ENCODE measurements around the gene CPAMD8. TPM values are rescaled to one million over a fixed set of nuclear protein-coding genes. Genes with fewer than 3 reads are reported as not detected.
"Not testable (repeated sequence)": the region's sequence is repeated elsewhere in the genome, so short reads cannot be mapped to it uniquely, and the experiment has no call there.

The CPAMD8 gene
- total and polyA plus RNA-seq, 5 experiments from 2014 or later = 0.89 to 7.5 (median 2.1) TPM

- no peak overlapping the region for H3K27ac Mint-ChIP-seq
- H3K36me3 Mint-ChIP-seq = peaks cover 5 to 15% (median 10%) of the 10 kb centered on the region in 3 donors
- H3K4me1 Mint-ChIP-seq = peaks cover 0 to 6% (median 3%) of the 10 kb centered on the region in 4 donors
- no peak for ATAC-seq
- DNase-seq = no peak
- POLR2A ChIA-PET = no interaction called here
- peaks cover 0 to 7% (median 3%) of the 10 kb centered on the region in 9 donors for H3K9me3 Mint-ChIP-seq
- no peak overlapping the region for H3K4me3 Mint-ChIP-seq
- peaks cover 0 to 7% (median 3%) of the 10 kb centered on the region in 5 donors for H3K27me3 Mint-ChIP-seq
Measured at GRCh38 chr19:16955161-16955560, 71.4 kb downstream of the CPAMD8 start.

- Mint-ChIP-seq H3K27ac (no peak overlapping the region), H3K4me1 (peaks cover 0 to 10% (median under 1%) of the 10 kb centered on the region in 4 donors), H3K9me3 (peaks cover 0 to 7% (median 3%) of the 10 kb centered on the region in 9 donors), H3K27me3 (peaks cover 0 to 7% (median 4%) of the 10 kb centered on the region in 5 donors), H3K36me3 (peaks cover 5 to 9% (median 6%) of the 10 kb centered on the region in 3 donors), H3K4me3 (no peak overlapping the region)
- ATAC-seq (no peak), DNase-seq (no peak)
- POLR2A ChIA-PET = no interaction called here
Measured at GRCh38 chr19:16952046-16952445, 74.6 kb downstream of the CPAMD8 start.

- Mint-ChIP-seq H3K36me3 (peaks cover 5 to 9% (median 6%) of the 10 kb centered on the region in 3 donors), H3K4me1 (peaks cover 0 to 10% (median under 1%) of the 10 kb centered on the region in 4 donors), H3K27me3 (peaks cover 0 to 7% (median 4%) of the 10 kb centered on the region in 5 donors), H3K4me3 (no peak overlapping the region), H3K27ac (no peak overlapping the region), H3K9me3 (peaks cover 0 to 7% (median 3%) of the 10 kb centered on the region in 9 donors)
- ATAC-seq (no peak), DNase-seq (no peak)
- POLR2A ChIA-PET = no interaction called here
Measured at GRCh38 chr19:16951529-16951928, 75.1 kb downstream of the CPAMD8 start.

- peaks cover 5 to 9% (median 6%) of the 10 kb centered on the region in 3 donors for H3K36me3 Mint-ChIP-seq
- no peak overlapping the region for H3K27ac Mint-ChIP-seq
- peaks cover 0 to 4% (median 0%) of the 10 kb centered on the region in 5 donors for H3K27me3 Mint-ChIP-seq
- no peak for DNase-seq
- peaks cover 0 to 8% (median 3%) of the 10 kb centered on the region in 9 donors for H3K9me3 Mint-ChIP-seq
- H3K4me1 Mint-ChIP-seq = peaks cover 0 to 11% (median 0%) of the 10 kb centered on the region in 4 donors
- ATAC-seq = no peak
- POLR2A ChIA-PET = no interaction called here
- H3K4me3 Mint-ChIP-seq = no peak overlapping the region
Measured at GRCh38 chr19:16949496-16950023, 77.0 kb downstream of the CPAMD8 start.

- Mint-ChIP-seq H3K27ac (peak overlapping the region in 1 of 10 donors; percentile 26), H3K36me3 (peaks cover 0 to 2% (median 0%) of the 10 kb centered on the region in 3 donors)
Measured at GRCh38 chr19:16946951-16947940, 79.4 kb downstream of the CPAMD8 start.

GRCh38 chr19:16945762-16946465, 80.7 kb downstream of the CPAMD8 start:
- Mint-ChIP-seq H3K4me1 (peaks cover 0 to 11% (median 0%) of the 10 kb centered on the region in 4 donors), H3K4me3 (no peak overlapping the region), H3K27me3 (peaks cover 0 to 4% (median 0%) of the 10 kb centered on the region in 5 donors), H3K36me3 (no peaks in the 10 kb centered on the region), H3K27ac (peak overlapping the region in 2 of 10 donors; percentile 1 to 7), H3K9me3 (peaks cover 0 to 3% (median 0%) of the 10 kb centered on the region in 9 donors)
- DNase-seq = no peak
- POLR2A ChIA-PET = no interaction called here
- no peak for ATAC-seq

More at GRCh38 chr19:16946951-16947940, 79.4 kb downstream of the CPAMD8 start:
- H3K4me3 Mint-ChIP-seq = no peak overlapping the region
- peaks cover 0 to 4% (median 0%) of the 10 kb centered on the region in 5 donors for H3K27me3 Mint-ChIP-seq
- DNase-seq (no peak), ATAC-seq (no peak)
- H3K4me1 Mint-ChIP-seq = peaks cover 0 to 14% (median 0%) of the 10 kb centered on the region in 4 donors
- POLR2A ChIA-PET = no interaction called here
- H3K9me3 Mint-ChIP-seq = peaks cover 0 to 4% (median 0%) of the 10 kb centered on the region in 9 donors

GRCh38 chr19:16945364-16945714, 81.3 kb downstream of the CPAMD8 start:
- Mint-ChIP-seq H3K4me1 (peaks cover 0 to 11% (median 0%) of the 10 kb centered on the region in 4 donors), H3K4me3 (no peak overlapping the region), H3K36me3 (no peaks in the 10 kb centered on the region), H3K27me3 (peaks cover 0 to 4% (median 0%) of the 10 kb centered on the region in 5 donors), H3K9me3 (peaks cover 0 to 3% (median 0%) of the 10 kb centered on the region in 9 donors), H3K27ac (no peak overlapping the region)
- DNase-seq (no peak), ATAC-seq (no peak)
- POLR2A ChIA-PET = no interaction called here

GRCh38 chr19:16944626-16945363, 81.8 kb downstream of the CPAMD8 start:
- no peak overlapping the region for H3K27ac Mint-ChIP-seq
- POLR2A ChIA-PET = no interaction called here
- no peak for ATAC-seq
- DNase-seq = no peak
- H3K4me3 Mint-ChIP-seq = no peak overlapping the region
- H3K36me3 Mint-ChIP-seq = no peaks in the 10 kb centered on the region
- H3K9me3 Mint-ChIP-seq = peaks cover 0 to 3% (median 0%) of the 10 kb centered on the region in 9 donors
- H3K27me3 Mint-ChIP-seq = peaks cover 0 to 4% (median 0%) of the 10 kb centered on the region in 5 donors
- H3K4me1 Mint-ChIP-seq = peaks cover 0 to 11% (median 0%) of the 10 kb centered on the region in 4 donors

GRCh38 chr19:16943942-16944625, 82.5 kb downstream of the CPAMD8 start:
- no peak for DNase-seq
- no peaks in the 10 kb centered on the region for H3K36me3 Mint-ChIP-seq
- no peaks in the 10 kb centered on the region for H3K27me3 Mint-ChIP-seq
- peaks cover 0 to 9% (median 0%) of the 10 kb centered on the region in 4 donors for H3K4me1 Mint-ChIP-seq
- H3K4me3 Mint-ChIP-seq = no peak overlapping the region
- no peak for ATAC-seq
- no peak overlapping the region for H3K27ac Mint-ChIP-seq
- peaks cover 0 to 3% (median 0%) of the 10 kb centered on the region in 9 donors for H3K9me3 Mint-ChIP-seq
- POLR2A ChIA-PET = no interaction called here

- H3K27ac Mint-ChIP-seq, H3K9me3 Mint-ChIP-seq, H3K36me3 Mint-ChIP-seq, H3K4me1 Mint-ChIP-seq, H3K27me3 Mint-ChIP-seq, POLR2A ChIA-PET, ATAC-seq, DNase-seq, H3K4me3 Mint-ChIP-seq: not testable (repeated sequence)
Measured at GRCh38 chr19:16943090-16943489, 83.5 kb downstream of the CPAMD8 start.

GRCh38 chr19:16942583-16942982, 84.0 kb downstream of the CPAMD8 start:
- no peak overlapping the region for H3K27ac Mint-ChIP-seq
- POLR2A ChIA-PET = no interaction called here
- H3K4me3 Mint-ChIP-seq = no peak overlapping the region
- H3K4me1 Mint-ChIP-seq = peaks cover 0 to 9% (median 0%) of the 10 kb centered on the region in 4 donors
- no peak for DNase-seq
- H3K9me3 Mint-ChIP-seq = peaks cover 0 to 6% (median 0%) of the 10 kb centered on the region in 9 donors
- no peak for ATAC-seq
- no peaks in the 10 kb centered on the region for H3K27me3 Mint-ChIP-seq
- peaks cover 0 to 2% (median 0%) of the 10 kb centered on the region in 3 donors for H3K36me3 Mint-ChIP-seq

Data from naive thymus-derived CD8-positive, alpha-beta T cell (primary cell).